ENCODE results near the gene PHLDA3. TPM values are rescaled to one million over a fixed set of nuclear protein-coding genes. Genes with fewer than 3 reads are reported as not detected.
A peak's percentile ranks its signal among the peaks of the same experiment; 100 is the strongest.

PHLDA3 gene
- polyA plus RNA-seq, 2 of the 4 experiments (the other 2 are of a cell fraction): 40.5 to 91.1 TPM

DNA sequence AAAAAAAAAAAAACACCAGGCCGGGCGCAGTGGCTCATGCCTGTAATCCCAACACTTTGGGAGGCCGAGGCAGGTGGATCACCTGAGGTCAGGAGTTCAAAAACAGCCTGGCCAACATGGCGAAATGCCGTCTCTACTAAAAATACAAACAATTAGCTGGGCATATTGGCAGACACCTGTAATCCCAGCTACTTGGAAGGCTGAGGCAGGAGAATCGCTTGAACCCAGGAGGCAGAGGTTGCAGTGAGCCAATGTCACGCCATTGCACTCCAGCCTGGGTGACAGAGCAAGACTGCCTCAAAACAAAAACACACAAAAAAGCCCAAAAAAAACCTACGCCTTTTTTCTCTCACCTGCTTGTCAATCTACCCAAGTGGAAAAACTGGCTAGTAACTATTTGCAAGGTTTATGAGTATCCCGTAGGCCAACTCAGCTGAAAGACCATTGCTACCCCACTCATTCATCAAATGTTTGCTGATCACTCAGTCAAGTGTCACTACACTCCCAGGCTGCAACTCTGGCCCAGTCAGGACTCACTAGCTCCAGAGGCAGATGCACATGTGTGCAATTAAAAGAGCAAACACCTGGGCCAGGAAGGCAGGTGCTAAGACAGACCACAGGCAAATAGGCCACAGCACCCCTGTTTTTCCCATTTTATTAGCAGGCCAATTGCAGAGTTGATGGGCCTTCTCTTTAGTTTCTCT is 36.0 kb upstream of the PHLDA3 start:
- peak overlapping the region; percentile 87 to 96 for H3K27ac ChIP-seq
- DNase-seq (ENCODE audit: low read depth in 1 of 2, low spot score in 1 of 2): no peak
- ATAC-seq: no peak
- peak overlapping the region; percentile 85 for H3K4me2 ChIP-seq
- H3K4me1 ChIP-seq: peaks cover 68% of the 10 kb centered on the region
- H3K4me3 ChIP-seq: peak overlapping the region; percentile 66
- POLR2A ChIA-PET: interaction anchor here (2.4 kb wide), 1 partner anchor 16 kb away, joined by 16 read pairs; no protein-coding TSS in a partner anchor
- WGBS (ENCODE audit: missing lambda C conversion rate): 76% methylated on average over 9 of the region's 9 CpGs
- peak; percentile 81 for TF ChIP-seq HEYL (CRISPR knock-in tag; IDR thresholded peaks at IDR 0.05)
- no peak for TF ChIP-seq JUN (IDR thresholded peaks at IDR 0.05)
- no peak for TF ChIP-seq CBX8 (IDR thresholded peaks at IDR 0.05)
- TF ChIP-seq KDM1A (IDR thresholded peaks at IDR 0.05; ENCODE audit: low read depth): no peak
- 0 out of 2 replicates have a peak, but pooled peaks have one; percentile 38 for TF ChIP-seq RARB (CRISPR knock-in tag; IDR thresholded peaks at IDR 0.05)
- TF ChIP-seq, protein P1, sequence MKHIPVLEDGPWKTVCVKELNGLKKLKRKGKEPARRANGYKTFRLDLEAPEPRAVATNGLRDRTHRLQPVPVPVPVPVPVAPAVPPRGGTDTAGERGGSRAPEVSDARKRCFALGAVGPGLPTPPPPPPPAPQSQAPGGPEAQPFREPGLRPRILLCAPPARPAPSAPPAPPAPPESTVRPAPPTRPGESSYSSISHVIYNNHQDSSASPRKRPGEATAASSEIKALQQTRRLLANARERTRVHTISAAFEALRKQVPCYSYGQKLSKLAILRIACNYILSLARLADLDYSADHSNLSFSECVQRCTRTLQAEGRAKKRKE (CRISPR knock-in tag; IDR thresholded peaks at IDR 0.05; ENCODE audit: low read depth): 0 out of 2 replicates have a peak, but pooled peaks have one; percentile 40
- TF ChIP-seq, protein P2, sequence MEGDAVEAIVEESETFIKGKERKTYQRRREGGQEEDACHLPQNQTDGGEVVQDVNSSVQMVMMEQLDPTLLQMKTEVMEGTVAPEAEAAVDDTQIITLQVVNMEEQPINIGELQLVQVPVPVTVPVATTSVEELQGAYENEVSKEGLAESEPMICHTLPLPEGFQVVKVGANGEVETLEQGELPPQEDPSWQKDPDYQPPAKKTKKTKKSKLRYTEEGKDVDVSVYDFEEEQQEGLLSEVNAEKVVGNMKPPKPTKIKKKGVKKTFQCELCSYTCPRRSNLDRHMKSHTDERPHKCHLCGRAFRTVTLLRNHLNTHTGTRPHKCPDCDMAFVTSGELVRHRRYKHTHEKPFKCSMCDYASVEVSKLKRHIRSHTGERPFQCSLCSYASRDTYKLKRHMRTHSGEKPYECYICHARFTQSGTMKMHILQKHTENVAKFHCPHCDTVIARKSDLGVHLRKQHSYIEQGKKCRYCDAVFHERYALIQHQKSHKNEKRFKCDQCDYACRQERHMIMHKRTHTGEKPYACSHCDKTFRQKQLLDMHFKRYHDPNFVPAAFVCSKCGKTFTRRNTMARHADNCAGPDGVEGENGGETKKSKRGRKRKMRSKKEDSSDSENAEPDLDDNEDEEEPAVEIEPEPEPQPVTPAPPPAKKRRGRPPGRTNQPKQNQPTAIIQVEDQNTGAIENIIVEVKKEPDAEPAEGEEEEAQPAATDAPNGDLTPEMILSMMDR (IDR thresholded peaks at IDR 0.05): no peak
- TF ChIP-seq FOSB (CRISPR knock-in tag; IDR thresholded peaks at IDR 0.05): no peak
- TF ChIP-seq ZC3H11A (IDR thresholded peaks at IDR 0.05): no peak
- TF ChIP-seq MAFK (IDR thresholded peaks at IDR 0.05; ENCODE audit: partially characterized antibody): no peak
- TF ChIP-seq EHMT2 (IDR thresholded peaks at IDR 0.05; ENCODE audit: low read depth): no peak
- TF ChIP-seq ZFP36 (IDR thresholded peaks at IDR 0.05; ENCODE audit: borderline replicate concordance, partially characterized antibody): no peak
- TF ChIP-seq ZNF302 (CRISPR knock-in tag; IDR thresholded peaks at IDR 0.05): peak; percentile 77; the same call in 1 of the 2 replicates
- peak; percentile 48; the same call in 1 of the 2 replicates for TF ChIP-seq EHF (CRISPR knock-in tag; IDR thresholded peaks at IDR 0.05)
- TF ChIP-seq NPAS2 (CRISPR knock-in tag; IDR thresholded peaks at IDR 0.05; ENCODE audit: borderline replicate concordance): no peak
- TF ChIP-seq RFX5 (IDR thresholded peaks at IDR 0.05): no peak
- TF ChIP-seq, protein P3, sequence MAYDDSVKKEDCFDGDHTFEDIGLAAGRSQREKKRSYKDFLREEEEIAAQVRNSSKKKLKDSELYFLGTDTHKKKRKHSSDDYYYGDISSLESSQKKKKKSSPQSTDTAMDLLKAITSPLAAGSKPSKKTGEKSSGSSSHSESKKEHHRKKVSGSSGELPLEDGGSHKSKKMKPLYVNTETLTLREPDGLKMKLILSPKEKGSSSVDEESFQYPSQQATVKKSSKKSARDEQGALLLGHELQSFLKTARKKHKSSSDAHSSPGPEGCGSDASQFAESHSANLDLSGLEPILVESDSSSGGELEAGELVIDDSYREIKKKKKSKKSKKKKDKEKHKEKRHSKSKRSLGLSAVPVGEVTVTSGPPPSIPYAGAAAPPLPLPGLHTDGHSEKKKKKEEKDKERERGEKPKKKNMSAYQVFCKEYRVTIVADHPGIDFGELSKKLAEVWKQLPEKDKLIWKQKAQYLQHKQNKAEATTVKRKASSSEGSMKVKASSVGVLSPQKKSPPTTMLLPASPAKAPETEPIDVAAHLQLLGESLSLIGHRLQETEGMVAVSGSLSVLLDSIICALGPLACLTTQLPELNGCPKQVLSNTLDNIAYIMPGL (CRISPR knock-in tag; IDR thresholded peaks at IDR 0.05; ENCODE audit: borderline replicate concordance): no peak
- TF ChIP-seq HOXB13 (CRISPR knock-in tag; IDR thresholded peaks at IDR 0.05; ENCODE audit: low read depth): peak; percentile 81
- TF ChIP-seq ZSCAN20 (CRISPR knock-in tag; IDR thresholded peaks at IDR 0.05): 0 out of 2 replicates have a peak, but pooled peaks have one; percentile 37
- no peak for TF ChIP-seq MYC (IDR thresholded peaks at IDR 0.05; ENCODE audit: borderline replicate concordance, low read length)
- TF ChIP-seq ESRRA (IDR thresholded peaks at IDR 0.05; ENCODE audit: borderline replicate concordance, low read length): no peak
- no peaks in the 10 kb centered on the region for H3K9me3 ChIP-seq
- CTCF ChIA-PET: interaction anchor here (0.6 to 49.4 kb wide), 5 partner anchors 9 to 404 kb away, joined by 3 to 1452 read pairs (median 376); partner anchors contain the start of gene CSRP1
- FAIRE-seq: no peak

DNA sequence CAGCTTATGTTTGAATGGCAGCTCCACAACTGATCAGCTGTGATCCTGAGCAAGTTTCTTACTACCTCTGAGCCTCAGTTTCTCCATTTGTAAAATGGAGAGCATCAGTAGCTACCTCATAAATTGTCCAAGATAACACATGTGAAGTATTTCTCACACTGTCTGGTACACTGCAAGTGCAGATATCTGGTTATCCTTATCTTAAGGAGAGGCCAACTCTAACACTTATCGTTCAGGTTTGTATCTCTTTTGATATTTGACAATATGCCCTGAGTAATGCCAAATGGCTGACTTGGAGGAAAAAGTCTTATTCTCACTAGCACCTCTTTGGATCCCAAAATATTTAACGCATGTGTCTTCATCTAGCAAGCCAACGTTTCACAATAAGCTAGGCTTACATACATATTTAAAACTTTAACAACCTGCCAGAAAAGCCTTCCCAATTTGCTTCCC is 35.2 kb upstream of the PHLDA3 start:
- ATAC-seq (no peak), FAIRE-seq (no peak), DNase-seq (ENCODE audit: low read depth in 1 of 2, low spot score in 1 of 2) (no peak)
- WGBS (ENCODE audit: missing lambda C conversion rate): 50% methylated on average over 3 of the region's 3 CpGs
- Histone ChIP-seq H3K4me1 (peaks cover 75% of the 10 kb centered on the region), H3K4me2 (peak overlapping the region; percentile 85), H3K4me3 (peak overlapping the region; percentile 66), H3K9me3 (no peaks in the 10 kb centered on the region), H3K27ac (peak overlapping the region; percentile 87 to 96)
- CTCF ChIA-PET: interaction anchor here (19.8 to 49.4 kb wide), 3 partner anchors 10 to 52 kb away, joined by 376 to 1452 read pairs (median 1452); partner anchors contain the start of gene CSRP1
- POLR2A ChIA-PET: interaction anchor here (0.6 to 2.7 kb wide), 6 partner anchors 8 to 42 kb away, joined by 4 to 21 read pairs (median 11); no protein-coding TSS in a partner anchor
- peak; percentile 45; the same call in 1 of the 2 replicates for TF ChIP-seq HOXB13 (CRISPR knock-in tag; IDR thresholded peaks at IDR 0.05; ENCODE audit: low read depth)
- TF ChIP-seq KDM1A (IDR thresholded peaks at IDR 0.05; ENCODE audit: low read depth): no peak
- no peak for TF ChIP-seq MYC (IDR thresholded peaks at IDR 0.05; ENCODE audit: borderline replicate concordance, low read length)
- no peak for TF ChIP-seq ESRRA (IDR thresholded peaks at IDR 0.05; ENCODE audit: borderline replicate concordance, low read length)
- TF ChIP-seq RAD21 (conservative IDR thresholded peaks at IDR 0.05 in 1 of 2, IDR thresholded peaks at IDR 0.05 in 1 of 2): no peak
- no peak for TF ChIP-seq ZC3H11A (IDR thresholded peaks at IDR 0.05)
- TF ChIP-seq CBX8 (IDR thresholded peaks at IDR 0.05): no peak
- no peak for TF ChIP-seq RARB (CRISPR knock-in tag; IDR thresholded peaks at IDR 0.05)
- TF ChIP-seq, protein P3 (CRISPR knock-in tag; IDR thresholded peaks at IDR 0.05; ENCODE audit: borderline replicate concordance): no peak
- TF ChIP-seq EHMT2 (IDR thresholded peaks at IDR 0.05; ENCODE audit: low read depth): no peak
- 0 out of 2 replicates have a peak, but pooled peaks have one; percentile 56 for TF ChIP-seq EHF (CRISPR knock-in tag; IDR thresholded peaks at IDR 0.05)
- no peak for TF ChIP-seq ZSCAN20 (CRISPR knock-in tag; IDR thresholded peaks at IDR 0.05)
- no peak for TF ChIP-seq BHLHE40 (IDR thresholded peaks at IDR 0.05; ENCODE audit: low read depth, low read length)
- no peak for TF ChIP-seq ZFP36 (IDR thresholded peaks at IDR 0.05; ENCODE audit: borderline replicate concordance, partially characterized antibody)
- TF ChIP-seq SREBF2 (IDR thresholded peaks at IDR 0.05): no peak
- no peak for TF ChIP-seq RNF2 (IDR thresholded peaks at IDR 0.05; ENCODE audit: borderline replicate concordance, low read depth)
- TF ChIP-seq NFE2L2 (conservative IDR thresholded peaks at IDR 0.05; ENCODE audit: low read length): no peak
- TF ChIP-seq CEBPB (IDR thresholded peaks at IDR 0.05): no peak
- no peak for TF ChIP-seq POLR2A (IDR thresholded peaks at IDR 0.05; ENCODE audit: low read length)

Measured in A549 (cell line).